SW480 (cell line): Measurements from ENCODE around the gene PDE4D.
"Not testable (repeated sequence)": the region's sequence is repeated elsewhere in the genome, so short reads cannot be mapped to it uniquely, and the experiment has no call there.

Experiments
- DNase-seq: peaks from one replicate; pipeline ENCODE4 v3.0.0-alpha.2; 2016; ENCODE audit warnings: low spot score

PDE4D gene

DNA sequence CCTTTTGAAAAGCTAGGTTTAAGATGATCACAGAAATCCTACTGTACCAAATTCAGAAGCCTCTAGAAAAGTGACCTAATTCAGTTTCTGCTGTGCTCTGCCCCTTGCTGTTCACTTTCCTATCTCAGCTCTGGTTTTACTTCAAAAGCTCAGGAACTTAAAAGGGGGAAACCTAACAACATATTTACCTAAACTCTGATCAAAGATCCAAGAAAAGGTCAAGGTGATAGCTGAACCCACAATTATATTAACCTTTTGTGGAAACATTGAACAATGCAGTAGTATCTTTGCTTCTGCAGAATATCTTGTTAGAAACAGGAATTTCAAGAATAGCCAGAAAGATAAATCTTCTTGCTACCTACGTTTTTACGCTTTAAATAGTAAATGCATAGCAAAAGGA, 568.5 kb downstream of the PDE4D start:
- DNase-seq: no peak

DNA sequence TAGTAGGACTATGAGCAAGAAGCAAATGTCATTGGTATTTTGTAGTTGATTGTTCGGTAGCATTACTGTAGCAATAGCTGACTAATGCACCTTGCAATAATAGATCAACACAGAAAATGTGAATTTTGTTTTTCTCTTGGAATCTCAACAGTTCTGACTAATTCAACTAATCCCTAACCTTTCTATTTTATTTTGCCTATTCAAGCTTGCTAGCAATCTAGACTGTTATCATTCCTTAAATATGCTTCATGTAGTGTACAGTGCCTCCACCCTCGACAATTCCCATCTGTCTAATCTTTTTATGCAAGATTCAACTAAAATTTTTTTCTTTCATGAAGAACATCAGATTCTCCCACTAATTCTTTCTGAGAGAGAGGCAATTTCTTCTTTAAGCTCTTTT, 570.6 kb downstream of the PDE4D start:
- DNase-seq: no peak

DNA sequence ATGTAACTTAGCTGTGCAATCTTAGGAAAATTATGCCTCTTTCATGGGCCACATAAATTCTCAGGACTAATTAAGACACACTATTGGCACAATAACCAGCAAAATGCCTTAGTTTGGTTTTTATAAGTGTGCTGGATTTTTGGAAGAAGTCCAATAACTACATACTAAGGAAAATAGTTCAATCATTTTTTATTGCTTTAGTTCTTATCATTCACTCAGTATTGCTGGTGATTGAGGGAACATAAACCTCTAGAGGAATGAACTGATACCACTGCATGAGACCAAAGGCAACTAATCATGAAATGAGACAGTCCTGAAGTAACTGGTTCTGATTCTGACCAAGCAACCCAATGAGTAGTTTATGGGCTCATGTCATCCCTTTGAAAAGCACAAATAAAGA, 571.5 kb downstream of the PDE4D start:
- no peak for DNase-seq

DNA sequence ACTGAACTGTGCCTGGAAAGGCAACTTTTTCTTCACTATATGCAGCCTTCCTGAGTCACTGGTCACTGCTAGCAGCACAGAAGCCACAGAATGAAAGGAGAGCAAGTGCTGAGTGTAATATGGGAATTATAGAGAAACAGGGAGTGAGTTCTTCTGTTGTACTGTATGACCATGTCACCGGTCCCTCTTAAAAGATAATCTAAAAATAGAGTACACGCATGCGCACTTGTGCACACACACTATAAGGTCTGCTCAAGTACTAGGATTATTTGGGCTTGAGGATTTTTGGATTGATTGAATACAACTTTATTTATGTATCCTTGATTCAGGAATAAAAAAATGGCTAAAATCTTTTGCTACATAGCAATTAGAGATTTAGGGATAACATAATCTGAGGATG, 571.9 kb downstream of the PDE4D start:
- DNase-seq: no peak

DNA sequence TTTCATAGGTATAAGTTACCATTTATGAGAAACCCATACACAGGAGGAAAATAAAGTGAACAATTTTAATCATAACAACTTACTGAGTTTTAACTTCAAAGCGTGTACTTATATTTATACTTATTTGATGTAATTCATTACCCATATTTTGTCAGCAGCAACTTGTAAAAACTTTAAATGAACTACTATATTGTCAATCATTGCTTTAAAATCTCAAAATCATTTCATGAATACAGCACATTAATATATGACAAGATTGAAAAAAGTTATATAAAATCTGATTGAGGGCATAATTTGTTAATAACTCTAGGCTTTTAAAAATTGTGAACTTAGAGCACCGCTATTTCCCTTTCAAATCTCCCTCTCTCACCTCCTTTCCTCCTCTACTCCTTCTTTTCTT, 573.1 kb downstream of the PDE4D start:
- DNase-seq: no peak

DNA sequence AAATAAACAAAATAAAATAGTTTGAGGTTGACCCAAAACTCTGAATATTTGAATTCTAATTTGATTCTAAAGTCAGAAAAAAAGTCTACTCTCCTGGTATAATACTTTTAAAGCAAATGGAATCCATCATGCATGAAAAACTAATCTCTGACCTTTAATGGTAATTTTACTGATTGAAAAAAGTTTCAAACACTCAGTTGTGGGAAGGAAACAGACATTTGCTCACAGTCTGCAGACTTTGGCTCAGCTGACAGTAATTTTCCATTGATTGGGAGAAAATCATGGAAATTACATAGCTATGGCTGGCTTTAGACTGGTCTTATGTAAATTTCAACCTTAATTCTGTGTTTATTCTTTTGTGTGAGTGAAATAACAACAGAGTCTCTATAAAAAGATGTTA, 574.3 kb downstream of the PDE4D start:
- DNase-seq: no peak

DNA sequence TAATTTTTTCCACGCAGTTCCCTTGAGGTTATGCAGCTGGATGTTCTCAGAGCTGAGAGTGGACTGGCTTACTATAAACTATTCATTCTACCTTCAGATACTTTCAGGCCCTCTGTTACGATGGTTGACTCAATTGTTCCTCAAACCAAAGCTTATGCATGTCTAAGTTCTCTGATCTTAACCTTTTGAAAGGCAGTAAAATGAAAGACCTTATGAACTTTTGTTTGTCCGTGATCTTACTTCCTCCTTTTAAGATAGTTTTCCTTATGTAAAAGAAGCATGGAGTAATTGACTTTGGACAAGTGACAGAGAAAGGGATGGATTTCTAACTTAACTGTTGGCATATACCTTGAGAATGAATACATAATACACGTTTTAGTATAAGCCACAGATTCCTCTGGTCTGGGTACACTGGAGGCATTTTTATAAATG, 575.7 kb downstream of the PDE4D start:
- no peak for DNase-seq

DNA sequence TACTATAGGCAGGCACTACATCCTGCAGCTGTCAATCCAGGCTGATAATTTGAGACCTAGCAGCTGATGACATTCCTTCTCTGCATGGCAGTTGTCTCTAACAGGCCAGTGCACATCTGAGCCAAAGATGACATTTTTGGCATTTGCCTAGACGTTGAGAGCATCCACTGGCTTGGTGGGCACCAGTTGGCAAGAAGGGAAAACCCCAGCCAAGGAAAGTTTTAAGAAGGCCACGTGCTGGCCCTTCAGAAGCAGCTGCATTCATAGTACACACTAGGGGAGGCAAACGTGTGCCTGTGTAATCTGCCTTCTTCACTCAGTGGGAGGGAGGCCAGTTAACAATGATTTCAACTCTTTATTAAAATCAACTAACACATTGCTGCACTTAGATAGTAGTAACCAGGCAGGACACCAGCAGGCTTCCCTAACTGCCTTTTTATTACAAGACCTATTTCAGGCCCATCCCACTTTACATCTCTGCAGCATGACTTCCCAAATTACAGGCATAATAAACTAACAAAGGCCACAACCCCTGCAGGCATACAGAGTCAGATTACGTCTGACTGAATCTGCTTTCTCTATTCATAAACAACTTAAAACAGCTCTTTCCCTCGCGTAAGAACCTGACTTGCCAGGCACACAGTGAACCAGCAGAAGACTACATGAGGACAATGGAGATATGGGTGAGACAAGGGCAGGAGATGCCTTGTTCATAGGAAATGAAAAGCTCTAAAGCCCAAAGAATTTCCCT, 576.3 kb downstream of the PDE4D start:
- DNase-seq: no peak

DNA sequence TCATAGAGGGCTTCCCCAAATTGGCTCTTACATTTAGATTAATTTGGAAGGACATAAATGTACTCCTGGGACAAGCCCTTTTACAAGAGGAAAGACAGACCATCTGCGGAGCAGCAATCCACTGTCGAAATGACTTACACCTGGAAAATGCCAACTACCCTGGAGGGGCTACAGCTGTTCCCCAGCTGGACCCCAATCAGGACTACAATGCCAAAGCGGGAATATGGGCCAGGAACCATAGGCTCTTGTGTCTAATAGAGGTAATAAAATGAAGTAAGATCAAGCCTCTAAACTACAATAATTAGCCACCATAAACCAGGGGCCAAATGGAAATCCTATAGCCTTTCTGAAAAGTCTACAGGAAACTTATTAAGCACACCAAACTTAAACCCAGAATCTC, 581.3 kb downstream of the PDE4D start:
- no peak for DNase-seq

DNA sequence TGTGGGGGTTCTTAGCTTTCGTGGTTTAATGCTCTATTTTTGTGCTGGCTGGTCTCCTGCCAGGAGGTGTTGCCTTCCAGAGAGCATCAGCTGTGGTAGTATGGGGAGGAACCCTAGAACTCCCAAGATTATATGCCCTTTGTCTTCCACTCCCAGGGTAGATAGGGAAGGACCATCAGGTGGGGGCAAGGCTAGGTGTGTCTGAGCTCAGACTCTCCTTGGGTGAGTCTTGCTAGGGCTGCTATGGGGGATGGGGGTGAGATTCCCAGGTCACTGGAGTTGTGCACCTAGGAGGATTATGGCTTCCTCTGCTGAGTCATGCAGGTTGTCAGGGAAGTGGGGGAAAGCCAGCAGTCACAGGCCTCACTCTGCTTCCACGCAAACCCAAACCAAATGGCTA, 584.8 kb downstream of the PDE4D start:
- DNase-seq: not testable (repeated sequence)

DNA sequence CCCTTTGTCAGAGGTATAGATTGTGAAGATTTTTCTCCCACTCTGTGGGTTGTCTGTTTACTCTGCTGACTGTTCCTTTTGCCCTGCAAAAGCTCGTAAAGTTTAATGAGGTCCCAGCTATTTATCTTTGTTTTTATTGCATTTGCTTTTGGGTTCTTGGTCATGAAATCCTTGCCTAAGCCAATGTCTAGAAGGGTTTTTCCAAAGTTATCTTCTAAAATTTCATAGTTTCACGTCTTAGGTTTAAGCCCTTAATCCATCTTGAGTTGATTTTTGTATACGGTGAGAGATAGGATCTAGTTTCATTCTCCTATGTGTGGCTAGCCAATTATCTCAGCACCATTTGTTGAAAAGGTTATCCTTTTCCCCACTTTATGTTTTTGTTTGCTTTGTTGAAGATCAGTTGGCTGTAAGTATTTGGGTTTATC, 590.2 kb downstream of the PDE4D start:
- DNase-seq: not testable (repeated sequence)

DNA sequence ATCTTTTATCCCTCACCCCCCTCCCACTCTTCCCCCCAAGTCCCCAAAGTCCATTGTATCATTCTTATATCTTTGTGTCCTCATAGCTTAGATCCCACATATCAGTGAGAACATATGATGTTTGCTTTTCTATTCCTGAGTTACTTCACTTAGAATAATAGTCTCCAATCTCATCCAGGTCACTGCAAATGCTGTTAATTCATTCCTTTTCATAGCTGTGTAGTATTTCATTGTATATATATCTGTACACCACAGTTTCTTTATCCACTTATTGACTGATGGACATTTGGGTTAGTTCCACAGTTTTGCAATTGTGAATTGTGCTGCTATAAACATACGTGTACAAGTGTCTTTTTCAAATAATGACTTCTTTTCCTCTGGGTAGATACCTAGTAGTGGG, 591.0 kb downstream of the PDE4D start:
- not testable (repeated sequence) for DNase-seq

DNA sequence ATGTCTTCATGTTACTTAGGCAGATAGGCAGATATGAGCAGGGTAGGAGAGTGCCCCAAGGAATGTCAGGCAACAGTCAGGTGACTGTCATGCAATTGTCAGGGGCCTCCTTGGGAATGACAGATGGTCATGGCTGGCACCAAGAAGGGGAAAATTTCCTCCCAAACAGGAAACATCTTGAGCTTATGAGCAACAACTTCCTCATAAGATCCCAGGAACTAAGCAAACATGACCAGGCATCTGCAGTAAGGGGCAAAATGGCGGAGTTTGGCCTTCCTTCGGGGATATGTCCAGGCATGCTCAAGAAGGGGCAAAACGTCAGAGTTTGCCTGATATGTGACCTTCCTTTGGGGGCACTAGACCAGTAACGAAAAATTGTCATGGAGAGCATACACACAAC, 591.8 kb downstream of the PDE4D start:
- DNase-seq: no peak

DNA sequence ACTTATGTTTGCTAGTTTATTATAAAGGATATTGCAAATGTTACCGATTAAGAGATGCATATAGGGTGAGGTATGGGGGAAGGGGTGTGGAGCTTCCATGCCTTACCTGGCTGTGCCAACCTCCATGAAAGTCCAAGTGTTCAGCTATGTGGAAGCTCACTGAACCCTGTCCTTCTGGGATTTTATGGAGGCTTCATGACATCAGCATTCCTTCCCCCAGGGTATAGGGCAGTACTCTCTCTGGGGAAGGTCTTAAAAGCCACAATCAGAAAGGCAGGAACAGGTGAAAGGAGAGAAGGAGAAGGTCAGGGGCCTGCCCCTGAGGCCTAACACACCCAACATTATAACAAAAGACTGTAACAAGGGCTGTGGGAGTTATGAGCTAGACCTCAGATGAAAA, 592.6 kb downstream of the PDE4D start:
- DNase-seq: no peak

DNA sequence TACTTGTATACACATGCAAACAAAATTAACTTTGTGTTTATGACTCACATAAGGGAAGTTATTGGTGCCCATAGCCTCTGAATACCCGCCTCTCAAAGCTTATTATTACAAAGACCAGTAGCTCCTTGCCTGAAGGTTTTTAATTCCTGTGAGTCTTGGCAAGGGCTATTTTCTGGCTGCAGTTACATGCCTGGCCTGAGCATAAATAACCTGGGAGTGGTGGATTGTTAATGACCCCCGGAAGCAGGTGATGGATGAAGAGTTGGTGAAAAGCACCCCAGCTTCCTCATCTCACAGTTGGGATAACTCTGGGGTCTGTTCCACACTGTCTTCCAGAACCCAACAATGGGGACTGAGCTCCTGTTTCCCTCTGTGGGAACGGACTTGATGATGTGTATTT, 594.5 kb downstream of the PDE4D start:
- DNase-seq: no peak

DNA sequence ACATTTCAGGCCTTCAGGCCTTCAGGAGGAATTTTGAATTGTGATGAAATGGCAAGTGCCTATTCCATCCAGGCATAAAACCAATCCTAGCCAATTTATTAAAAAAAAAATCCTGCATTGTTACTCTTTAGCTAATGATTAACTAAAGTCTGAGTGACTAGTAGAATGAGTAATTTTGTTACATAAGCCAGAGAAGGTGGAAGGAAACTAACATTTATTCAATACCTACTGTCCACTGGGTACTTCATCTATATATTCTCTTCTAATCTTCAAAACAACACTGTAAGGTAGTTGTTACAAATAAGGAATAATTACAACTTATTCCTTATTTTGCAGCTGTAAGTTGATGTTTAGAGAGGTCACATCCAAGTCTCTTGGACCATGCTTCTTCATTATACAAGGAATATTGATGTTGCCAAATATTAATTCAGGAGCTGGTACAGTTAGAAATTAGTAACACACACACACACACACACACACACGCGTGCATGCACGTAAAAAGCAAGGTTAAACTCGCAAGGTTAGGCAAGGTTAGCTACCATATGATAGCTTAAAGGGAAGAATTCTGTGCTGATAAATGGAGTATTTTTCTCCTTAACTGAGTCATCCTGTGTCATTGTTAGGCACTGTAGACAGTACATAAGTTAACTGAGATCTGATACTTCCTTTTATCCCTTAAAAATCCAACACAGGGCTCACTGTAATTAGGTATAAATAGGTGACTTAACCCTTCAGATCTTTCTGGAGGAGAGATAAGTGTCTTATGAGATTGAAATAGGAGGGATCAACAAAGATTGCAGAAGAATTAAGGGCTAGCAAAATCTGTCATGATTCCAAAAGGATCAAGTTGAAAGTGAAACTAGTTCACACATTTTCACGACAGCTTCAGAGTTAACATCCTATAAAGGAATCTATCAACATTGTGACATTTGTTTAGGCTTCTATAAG, 596.9 kb downstream of the PDE4D start:
- peak; percentile 62 for DNase-seq

DNA sequence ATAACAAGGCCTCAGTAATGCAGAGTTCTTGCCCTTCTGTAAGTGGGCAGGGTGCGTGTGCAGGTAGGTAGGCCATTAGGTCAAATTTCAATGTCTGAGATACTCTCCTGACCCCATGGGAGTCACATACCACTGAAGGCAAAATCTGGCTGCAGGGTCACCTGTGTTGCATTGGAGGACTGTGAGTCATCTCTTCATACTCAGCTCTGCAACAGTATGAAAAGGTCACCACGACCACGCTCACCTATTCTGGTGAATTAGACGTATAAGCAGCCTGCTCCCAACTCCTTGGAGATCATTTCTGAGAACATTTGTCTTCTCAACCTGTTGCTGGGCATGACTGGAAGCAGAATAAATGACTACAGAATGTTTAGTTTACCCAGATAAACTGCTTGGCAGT, 599.8 kb downstream of the PDE4D start:
- peak; percentile 24 for DNase-seq

DNA sequence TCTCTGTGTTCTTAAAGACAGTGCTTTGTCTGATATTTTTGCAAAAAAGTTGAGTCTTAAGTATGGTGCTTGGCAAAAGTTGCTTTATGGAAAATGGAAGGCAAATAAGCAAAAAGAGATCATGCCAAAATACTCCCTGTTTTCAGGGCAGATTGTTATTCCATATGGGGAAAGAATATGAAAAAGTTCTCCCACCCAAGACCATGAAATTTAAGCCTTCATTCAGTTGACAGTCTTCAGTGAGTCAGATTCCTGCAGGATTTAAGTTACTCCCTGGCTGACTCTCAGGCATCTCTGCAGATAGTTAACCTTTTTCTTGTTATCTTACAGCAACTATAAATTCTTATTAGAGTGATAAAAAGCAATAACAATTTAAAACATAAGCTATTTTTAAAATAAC, 601.6 kb downstream of the PDE4D start:
- no peak for DNase-seq

DNA sequence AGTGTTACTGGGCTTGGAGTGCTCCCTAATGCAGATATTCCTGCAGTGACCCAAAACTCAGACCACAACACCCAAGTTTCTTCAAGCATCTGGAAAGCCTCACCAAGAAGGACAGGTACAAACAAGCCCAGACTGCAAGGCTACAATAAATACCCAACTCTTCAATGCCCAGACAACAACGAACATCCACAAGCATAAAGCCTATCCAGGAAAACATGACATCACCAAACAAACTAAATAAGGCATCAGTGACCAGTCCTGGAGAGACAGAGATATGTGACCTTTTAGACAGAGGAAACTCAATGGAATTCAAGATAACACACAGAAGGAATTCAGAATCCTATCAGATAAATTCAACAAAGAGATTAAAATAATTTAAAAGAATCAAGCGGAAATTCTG, 605.6 kb downstream of the PDE4D start:
- no peak for DNase-seq

DNA sequence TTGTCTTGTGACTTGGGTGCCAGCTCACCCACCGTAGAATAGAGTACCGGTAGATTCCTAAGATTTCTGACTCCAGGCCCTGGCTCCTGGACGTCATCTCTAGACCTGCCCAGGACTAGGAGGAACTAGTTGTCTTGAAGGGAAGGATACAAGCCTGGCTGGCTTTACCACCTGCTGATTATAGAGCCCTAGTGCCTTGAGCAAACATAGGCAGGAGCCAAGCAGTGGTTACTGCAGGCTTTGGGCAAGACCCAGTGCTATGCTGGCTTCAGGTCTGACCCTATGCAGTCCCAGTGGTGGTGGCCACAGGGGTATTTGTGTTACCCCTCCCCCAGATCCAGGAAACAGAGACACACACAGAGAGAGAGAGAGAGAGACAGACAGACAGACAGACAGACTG, 606.2 kb downstream of the PDE4D start:
- DNase-seq: no peak

DNA sequence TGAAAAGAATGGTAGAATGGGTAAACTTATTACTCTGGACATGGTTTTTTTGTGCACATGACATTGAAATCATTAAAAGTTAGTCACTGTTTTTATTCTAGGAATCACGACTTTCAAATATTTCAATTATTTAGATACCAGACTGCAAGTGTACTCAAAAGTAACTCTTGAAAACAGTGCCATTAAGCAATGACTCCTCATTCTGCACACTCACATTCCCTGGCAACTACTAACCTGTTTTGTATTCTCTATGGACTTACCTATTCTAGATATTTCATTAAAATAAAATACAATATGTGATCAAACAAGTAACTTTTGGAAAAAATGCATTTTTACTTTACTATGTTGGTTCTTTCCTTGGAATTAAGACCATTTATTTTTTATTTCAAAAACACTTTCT, 607.0 kb downstream of the PDE4D start:
- DNase-seq: no peak

DNA sequence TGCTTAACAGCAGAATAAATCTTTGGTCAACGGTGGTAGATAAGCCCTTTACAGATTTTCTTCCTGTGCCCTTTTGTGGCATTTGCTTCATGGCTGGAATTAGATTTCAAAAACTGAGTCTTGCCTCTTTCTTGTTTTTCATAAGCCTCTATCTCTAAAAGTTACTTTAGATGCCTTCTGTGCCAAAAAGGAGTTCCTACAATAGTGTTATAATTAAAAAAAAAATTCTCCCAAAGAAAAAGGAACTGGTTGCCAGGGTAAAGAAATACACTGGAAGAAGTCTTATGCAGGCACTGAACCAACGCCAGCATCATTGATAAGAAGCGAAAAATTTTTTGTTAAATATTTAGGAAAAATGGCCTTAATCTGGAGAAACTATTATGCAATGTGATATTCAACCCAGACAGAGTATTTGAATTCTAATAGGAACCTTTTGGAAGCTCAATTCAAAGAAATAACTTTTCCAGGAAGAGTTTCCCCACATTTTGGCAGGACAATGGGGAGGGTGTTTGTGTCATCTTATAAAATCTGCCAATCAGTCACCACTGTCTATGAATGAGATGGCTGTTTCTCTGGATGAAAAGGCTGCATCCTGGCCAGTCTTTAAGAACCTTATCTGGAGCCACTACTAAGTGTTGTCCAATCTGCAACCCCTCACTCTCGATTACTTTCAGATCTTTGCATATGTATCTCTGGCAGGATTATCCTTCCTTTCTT, 608.1 kb downstream of the PDE4D start:
- no peak for DNase-seq

DNA sequence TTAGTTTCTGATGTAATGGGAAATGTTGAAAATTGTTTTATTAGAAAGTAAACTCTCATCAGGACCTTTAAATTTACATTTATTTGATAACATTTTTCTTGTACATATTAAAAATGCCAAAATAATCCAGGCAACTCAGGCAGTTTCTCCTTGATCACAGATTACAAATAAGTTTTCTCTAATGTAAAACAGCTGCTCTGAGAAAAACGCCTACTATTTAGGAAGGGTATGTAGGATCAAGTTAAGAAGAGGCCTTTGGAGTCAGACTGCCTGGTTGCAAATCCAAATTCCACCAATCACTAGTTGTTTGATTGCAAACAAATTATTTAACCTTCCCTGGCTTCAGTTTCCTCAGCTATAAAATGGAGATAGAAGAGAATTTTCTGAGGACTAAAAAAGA, 610.8 kb downstream of the PDE4D start:
- DNase-seq: no peak
